Activated CD8-positive, alpha-beta memory T cell treated with anti-CD3 and anti-CD28 coated beads for 36 hours (primary cell): Measurements from ENCODE around the gene KHK. TPM values are rescaled to one million over a fixed set of nuclear protein-coding genes. Genes with fewer than 3 reads are reported as not detected.

Experiments used
- CTCF ChIA-PET: fragments of 350-600 bp; sonication (Branson Sonifier 250); formaldehyde crosslinking; loops from one replicate; lab custom pipeline; 2021; ENCODE audit warnings: antibody characterized with exemption; lab: Charles Lee
- POLR2A ChIA-PET: fragments of 350-600 bp; sonication (Branson Sonifier 250); formaldehyde crosslinking; loops from one replicate; lab custom pipeline; 2021; ENCODE audit warnings: antibody characterized with exemption; lab: Charles Lee
- total RNA-seq, 2 experiments: library from RNA; stranded (reverse); gene quantifications; one replicate each; pipeline ENCODE4 v1.2.3, GENCODE V29; 2021

The KHK gene
- total RNA-seq, 2 experiments from 2014 or later = 14.1 to 15.2 TPM

DNA sequence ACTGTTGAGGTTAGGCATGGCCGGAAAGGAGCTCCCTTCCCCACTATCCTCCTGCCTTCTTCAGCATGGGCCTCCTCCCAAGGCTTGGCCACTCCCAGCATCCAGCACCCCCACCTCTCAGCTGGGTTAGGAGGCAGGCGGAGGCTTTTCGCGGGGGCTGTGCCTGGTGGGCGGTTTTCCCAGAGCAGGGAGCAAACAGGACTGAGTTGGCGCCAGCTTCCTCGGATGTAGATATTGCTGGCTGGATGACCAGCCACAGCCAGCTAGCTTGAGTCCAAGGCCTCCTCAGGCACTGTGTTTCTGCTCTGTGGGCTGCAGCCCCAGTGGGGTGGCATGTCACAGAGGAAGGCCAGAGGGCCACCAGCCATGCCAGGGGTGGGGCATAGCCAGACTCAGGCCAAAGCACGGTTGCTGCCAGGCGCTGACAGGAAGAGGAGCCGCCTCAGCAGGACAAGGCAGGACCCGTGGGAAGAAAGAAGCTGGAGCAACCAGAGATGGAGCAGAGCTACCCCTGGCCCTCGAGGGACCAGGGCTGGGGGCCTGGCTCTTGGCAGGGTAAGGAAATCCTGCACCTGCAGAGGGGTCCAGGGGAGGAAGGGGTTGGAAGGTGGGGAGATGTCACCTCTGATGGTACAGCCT, 62.3 kb downstream of the KHK start, which contains the start of gene TCF23:
TSS of gene TCF23 (plus strand) at position 204 of the 639 bp plus-strand sequence. CDS start at position 334, 130 bp downstream.
- ChIA-PET POLR2A (no interaction called here), CTCF (interaction anchor here (1.0 kb wide), 1 partner anchor 154 kb away, joined by 3 read pairs; no protein-coding TSS in a partner anchor)

- POLR2A ChIA-PET = no interaction called here
- CTCF ChIA-PET = interaction anchor here (1.3 kb wide), 1 partner anchor 23 kb away, joined by 3 read pairs; no protein-coding TSS in a partner anchor
Measured at GRCh38 chr2:27149570-27150405, 63.2 kb downstream of the KHK start.

Other genes with a start within 250 kb of the KHK start
- gene DPYSL5, start 238.6 kb upstream of the KHK start, total RNA-seq = not detected
- 1 to 10 TPM; 2.4 to 3.8 TPM for gene MAPRE3, start 116.1 kb upstream of the KHK start, total RNA-seq
- 10 to 100 TPM; 74.4 to 75.0 TPM for gene TMEM214, start 53.8 kb upstream of the KHK start, total RNA-seq
- 10 to 100 TPM; 15.1 to 15.8 TPM for gene AGBL5, start 35.1 kb upstream of the KHK start, total RNA-seq
- 100 to 1,000 TPM; 338 to 350 TPM for gene OST4, start 15.1 kb upstream of the KHK start, total RNA-seq
- gene EMILIN1, start 8.2 kb upstream of the KHK start, total RNA-seq = under 1 TPM; 0.48 to 0.69 TPM
- 1 to 10 TPM; 4.7 to 7.0 TPM for gene CGREF1, start 32.4 kb downstream of the KHK start, total RNA-seq
- gene ABHD1, start 37.0 kb downstream of the KHK start, total RNA-seq = under 1 TPM; 0.34 to 0.40 TPM
- gene PREB, start 47.9 kb downstream of the KHK start, total RNA-seq = 10 to 100 TPM; 72.0 to 77.0 TPM
- gene PRR30, start 52.6 kb downstream of the KHK start, total RNA-seq = not detected
- gene TCF23, start 62.2 kb downstream of the KHK start, total RNA-seq = not detected
- 10 to 100 TPM; 95.3 to 96.0 TPM for gene ATRAID, start 125.3 kb downstream of the KHK start, total RNA-seq
- 10 to 100 TPM; 91.3 to 94.1 TPM for gene SLC5A6, start 125.5 kb downstream of the KHK start, total RNA-seq
- 100 to 1,000 TPM; 156 to 158 TPM for gene CAD, start 130.6 kb downstream of the KHK start, total RNA-seq
- gene SLC30A3, start 176.3 kb downstream of the KHK start, total RNA-seq = under 1 TPM; 0.23 to 0.59 TPM
- gene DNAJC5G, start 188.7 kb downstream of the KHK start, total RNA-seq = not detected
- under 1 TPM; 0.15 to 0.30 TPM for gene TRIM54, start 195.7 kb downstream of the KHK start, total RNA-seq
- 1 to 10 TPM; 1.0 to 1.1 TPM for gene UCN, start 221.7 kb downstream of the KHK start, total RNA-seq
- gene MPV17, start 236.3 kb downstream of the KHK start, total RNA-seq = 10 to 100 TPM; 89.3 to 92.8 TPM